ENCODE results near the gene DUSP2.

Gene DUSP2

DNA sequence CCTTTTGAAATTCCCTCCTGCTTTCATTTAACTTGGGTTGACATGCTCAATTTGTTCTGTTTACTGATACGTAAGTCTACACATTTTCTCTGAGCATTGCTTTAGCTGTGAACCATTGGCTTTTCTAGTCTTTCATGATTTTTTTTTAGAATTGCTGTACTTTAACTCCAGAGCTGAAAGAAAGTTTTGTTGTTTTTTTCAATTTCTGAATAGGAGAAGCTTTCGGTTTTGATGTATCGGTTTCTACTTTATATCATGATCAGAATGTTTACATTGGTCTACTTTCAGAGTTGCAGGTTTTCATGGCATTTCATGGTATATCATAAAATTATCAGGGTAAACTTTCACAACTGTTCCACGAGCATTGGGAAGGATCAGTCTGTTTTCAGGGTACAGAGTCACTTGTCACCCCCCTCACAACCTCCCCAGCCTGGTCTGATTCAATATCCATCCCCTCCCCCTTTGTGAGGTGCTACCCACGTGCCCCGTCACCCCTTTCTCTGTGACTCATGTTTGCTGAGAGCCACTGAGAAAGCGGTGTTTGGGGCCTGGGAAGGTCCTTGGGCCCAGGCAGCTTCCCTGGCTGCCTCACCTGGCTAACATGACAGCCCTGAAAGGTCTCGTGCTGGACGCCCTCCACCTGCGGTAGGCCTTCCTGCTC is 14.0 kb downstream of the DUSP2 start:
- DNase-seq, result peak in 1 of 2 donors; percentile 23

DNA sequence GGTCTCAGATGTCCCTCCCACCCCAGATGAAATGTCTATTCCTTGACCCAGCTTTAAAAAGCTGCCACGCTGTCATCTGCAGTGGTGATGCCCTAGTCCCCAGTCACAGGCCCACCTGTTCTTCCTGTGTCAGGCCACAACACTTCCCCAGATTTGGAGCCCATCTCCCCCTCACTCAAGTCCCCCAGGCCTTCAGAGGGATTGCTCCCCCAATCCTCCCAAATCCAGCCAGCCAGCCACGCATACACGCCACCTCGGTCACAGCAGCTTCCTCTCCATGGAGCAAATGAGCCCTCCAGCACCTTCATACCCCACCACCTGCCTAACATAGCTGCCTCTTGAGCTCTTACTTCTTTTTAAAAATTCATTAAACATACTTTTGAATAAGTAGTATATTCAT is 14.8 kb downstream of the DUSP2 start:
- DNase-seq, result no peak

DNA sequence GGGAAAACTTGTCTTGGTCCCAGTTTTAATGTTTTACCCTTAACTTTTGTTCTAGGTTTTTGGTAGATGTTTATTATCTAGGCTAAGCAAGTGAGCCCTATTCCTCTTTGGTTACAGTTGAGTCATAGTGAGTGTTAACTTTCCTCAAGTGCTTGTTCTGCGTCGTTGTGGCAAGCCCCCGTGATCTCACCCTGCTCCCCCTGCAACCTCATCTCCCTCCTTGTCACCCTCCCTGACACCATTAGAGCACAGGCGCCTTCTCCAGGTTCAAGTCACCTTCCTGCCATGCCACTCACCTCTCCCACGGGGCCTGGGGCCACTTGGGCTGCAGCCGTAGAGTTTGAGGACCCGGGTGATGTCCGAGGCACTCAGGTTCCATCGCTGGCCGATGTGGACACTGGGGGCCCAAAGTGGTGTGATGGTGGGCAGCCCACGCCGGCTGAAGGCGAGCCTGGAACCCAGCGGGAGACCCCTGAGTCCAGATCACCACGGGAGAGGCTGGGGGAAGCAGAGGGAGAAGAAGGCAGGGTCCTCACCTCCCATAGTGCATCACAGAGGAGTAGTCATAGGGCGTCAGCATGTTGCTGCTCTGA is 15.6 kb downstream of the DUSP2 start:
- DNase-seq, result no peak

DNA sequence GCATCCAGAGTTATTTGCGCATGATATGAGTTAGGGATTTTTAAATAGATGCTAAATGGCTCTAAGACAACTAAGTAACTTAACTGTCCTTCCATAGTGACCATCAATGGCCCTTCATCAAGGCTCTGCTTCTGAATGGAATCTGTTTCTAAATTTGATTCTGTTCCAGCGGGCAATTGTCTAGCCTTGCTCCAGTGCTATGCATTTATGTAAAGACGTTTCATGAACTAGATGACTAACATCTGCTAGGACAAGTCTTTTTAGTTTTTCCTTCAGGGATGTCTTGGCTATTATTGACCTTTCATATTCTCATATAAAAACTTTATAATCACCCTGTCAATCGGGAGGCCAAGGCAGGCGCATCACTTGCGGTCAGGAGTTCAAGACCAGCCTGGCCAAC is 16.8 kb downstream of the DUSP2 start:
- no peak for DNase-seq

DNA sequence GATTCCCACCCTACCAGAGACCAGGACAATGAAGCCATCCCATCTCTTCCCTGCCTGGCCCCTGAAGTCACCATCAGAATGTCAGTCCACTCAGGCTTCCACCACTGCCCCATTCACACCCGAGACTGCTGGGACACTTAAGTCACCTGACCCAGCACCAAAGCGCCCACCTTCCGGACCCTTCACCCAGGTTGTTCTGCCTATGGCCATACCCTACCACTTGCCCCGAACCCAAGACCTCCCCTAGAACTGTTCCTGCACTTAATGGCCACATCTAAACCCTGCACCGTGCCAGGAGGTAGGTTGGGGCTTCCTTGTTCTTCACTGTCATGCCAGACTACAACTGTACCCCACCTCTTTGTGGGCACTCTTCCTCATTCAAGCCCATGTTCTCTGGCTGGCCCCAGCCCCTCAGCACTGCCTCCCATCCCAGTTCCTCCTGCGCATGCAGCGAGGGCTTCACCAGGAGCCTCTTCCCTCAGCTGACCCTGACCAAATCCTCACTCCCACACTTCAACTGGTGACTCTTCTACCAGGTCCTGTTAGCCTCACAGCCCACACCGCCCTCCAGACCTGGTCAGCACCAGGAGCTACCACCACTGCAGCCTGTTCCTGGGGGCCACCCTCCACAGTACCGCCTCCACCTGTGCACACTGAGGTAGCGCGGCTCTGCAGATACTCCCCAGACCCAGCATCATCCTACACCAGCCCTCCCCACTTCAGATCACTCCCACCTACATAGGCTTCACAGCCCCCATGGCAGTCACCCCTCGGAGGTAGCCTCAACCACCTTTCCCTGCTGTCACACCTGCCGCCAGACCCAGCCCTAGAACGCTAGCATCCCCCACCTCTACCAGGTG is 20.6 kb downstream of the DUSP2 start:
- DNase-seq, result no peak

GRCh38 chr2:96123936-96124335 is 21.3 kb downstream of the DUSP2 start:
- no peak for DNase-seq

GRCh38 chr2:96123290-96123689 is 21.9 kb downstream of the DUSP2 start:
- DNase-seq, result no peak

DNA sequence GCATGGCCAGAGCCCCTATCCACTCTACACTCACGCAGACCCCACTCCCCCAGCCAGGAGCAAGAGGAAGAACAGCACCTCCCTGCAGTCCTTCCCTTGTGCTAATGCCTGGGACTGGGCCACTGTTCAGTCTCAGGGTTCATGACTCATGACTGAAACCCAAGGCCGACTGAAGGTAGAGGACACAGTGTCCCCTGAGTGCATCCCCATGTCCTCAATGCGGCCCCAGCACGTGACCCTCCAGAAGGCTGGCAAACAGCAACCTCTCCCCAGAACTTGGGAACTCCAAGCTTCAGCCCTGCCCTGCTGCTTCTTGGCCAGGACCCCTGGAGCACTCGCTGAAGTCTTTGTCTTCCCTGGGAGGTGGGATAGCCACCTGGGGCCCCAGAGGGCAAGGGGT is 22.8 kb downstream of the DUSP2 start:
- no peak for DNase-seq

- no peak for DNase-seq
Observed at GRCh38 chr2:96121414-96121813, 23.8 kb downstream of the DUSP2 start.

GRCh38 chr2:96120991-96121390 is 24.2 kb downstream of the DUSP2 start:
- DNase-seq, result no peak

DNA sequence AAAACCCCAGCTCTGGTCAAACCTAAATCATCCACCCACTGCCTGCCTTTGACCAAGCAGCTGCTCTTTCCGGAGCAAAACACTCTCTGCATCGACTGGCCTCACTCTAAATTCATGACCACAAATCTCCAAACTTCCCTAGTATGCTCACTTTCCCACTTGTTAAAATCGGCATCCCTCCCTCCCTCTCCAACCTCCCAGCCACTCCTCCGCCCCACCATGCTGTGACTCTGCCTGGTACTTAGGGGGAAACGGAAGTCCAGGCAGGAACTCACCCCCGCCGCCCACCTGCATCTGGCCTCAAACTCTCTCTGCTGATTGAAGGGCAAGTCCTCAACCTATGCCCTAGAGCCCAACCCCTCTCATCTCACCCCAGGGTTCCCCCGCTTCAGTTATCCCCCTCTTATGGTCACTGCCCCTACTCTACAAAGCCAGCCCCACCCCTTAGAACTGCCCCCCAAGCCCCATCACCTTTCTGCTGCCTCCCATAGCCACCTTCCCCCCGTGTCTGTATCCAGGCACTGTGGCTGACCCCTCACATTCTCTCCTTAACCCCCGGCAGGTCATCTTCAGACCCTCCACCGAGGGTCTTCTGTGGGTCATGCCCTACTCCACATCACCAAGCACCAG is 25.0 kb downstream of the DUSP2 start:
- DNase-seq, result no peak

GRCh38 chr2:96119389-96119751 is 25.9 kb downstream of the DUSP2 start:
- no peak for DNase-seq

GRCh38 chr2:96118698-96119388 is 26.4 kb downstream of the DUSP2 start:
- no peak for DNase-seq

- no peak for DNase-seq
Observed at GRCh38 chr2:96117701-96118588, 27.3 kb downstream of the DUSP2 start.

DNA sequence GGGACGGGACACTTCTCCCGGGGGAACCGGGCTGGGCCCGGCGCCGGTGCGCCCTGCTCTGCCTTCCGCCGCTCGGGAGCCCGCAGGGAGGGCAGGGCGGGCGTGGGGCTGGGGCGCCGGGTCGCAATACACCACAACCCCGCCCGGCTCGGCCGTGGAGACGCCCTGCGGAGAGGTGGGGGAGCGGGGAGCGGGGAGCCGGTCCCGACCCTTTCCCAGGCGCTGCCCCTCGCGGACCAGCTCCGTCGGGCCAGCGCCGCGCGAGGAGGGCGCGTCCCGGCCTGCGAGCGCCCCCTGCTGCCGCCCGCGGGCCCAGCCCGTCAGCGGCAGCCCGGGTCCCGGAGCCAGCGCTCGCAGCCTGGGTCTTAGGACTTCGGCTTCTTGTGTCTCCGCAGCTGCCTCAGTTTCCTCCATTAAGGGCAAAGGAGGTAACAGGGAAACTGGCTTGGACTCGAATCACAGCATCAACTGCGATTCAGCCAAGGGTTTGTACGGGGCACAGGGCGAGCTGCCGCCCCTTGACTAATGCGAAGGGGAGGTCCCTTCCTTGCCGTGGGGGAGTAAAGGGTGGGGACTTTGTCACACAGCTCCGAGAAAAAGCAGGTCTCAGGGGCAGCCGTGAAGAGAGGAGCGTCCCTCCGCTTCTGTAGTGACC is 28.2 kb downstream of the DUSP2 start:
- DNase-seq, result peak; percentile 61 to 62

GRCh38 chr2:96116424-96116878 is 28.8 kb downstream of the DUSP2 start, which contains the start of gene ADRA2B:
Gene ADRA2B, minus strand, starts transcription at chr2:96116571. Its CDS starts 422 bp downstream, at chr2:96116149.
- peak; percentile 84 to 85 for DNase-seq

DNA sequence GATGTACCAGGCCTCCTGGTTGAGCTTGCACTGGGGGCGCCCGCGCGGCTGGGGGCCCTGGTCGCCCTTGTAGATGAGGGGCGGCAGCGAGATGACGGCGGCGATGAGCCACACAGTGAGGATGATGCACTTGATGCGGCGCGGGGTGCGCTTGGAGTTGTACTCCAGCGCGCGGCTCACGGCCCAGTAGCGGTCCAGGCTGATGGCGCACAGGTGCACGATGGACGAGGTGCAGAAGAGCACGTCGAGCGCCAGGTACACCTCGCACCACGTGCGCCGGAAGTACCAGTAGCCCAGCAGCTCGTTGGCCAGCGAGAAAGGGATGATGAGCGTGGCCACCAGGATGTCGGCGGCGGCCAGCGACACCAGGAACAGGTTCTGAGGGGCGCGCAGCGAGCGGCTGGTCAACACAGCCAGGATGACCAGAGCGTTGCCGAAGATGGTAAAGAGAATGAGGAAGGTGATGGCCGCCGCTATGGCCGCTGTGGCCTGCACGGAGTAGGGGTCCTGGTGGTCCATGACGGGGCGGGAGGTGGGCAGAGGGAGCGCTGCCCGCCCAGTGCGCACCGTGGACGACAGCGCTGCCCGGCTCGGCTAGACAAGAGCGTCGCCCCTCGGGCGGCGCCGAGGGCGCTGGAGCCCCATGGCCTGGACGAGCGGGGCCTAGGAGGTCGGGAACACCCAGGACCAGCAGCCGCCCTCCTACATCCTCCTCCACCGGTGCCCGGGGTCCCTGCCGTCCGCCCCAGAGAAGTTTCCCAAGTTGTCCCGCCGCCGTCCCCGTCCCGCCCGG is 29.4 kb downstream of the DUSP2 start:
- DNase-seq, result no peak

DNA sequence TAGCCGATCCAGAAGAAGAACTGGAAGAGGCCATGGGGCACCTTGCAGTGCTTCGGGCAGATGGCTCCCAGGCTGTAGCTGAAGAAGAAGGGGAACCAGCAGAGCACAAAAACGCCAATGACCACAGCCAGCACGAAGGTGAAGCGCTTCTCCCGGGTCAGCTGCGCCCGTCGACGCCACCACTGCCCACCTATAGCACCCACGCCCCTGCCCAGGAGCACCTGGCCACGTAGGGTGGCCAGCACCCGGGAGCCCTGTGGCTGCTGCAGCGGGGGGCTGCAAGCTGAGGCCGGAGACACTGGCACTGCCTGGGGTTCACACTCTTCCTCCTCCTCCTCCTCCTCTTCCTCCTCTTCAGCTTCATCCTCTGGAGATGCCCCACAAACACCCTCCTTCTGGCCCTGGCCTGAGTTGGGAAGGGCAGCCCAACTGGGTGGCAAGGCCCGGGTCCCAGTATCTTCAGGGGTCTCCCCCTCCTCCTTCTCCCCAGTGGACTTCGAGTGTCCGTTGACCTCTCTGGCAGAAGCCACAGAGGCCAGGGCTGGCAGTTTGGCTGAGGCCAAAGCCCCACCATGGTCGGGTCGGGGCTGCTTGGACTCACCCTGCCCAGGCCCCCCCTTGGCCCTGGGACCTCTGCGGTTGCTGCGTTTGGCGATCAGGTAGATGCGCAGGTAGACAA is 30.2 kb downstream of the DUSP2 start:
- no peak for DNase-seq

DNA sequence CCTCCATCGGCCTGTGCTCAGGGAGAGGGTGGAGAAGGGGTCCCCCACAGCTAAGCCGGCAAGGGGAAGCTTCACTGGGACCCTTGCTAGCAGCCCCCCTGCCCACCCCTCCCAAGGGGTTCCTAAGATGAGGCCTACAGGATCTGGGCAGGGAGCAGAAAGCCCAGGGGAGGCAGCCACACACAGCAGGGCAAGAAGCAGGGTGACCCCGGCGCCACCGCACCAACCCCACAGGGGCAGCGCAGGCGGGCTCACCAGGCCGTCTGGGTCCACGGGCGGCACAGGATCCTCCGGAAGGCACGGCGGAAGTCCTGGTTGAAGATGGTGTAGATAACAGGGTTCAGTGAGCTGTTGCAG is 30.7 kb downstream of the DUSP2 start:
- no peak for DNase-seq

DNA sequence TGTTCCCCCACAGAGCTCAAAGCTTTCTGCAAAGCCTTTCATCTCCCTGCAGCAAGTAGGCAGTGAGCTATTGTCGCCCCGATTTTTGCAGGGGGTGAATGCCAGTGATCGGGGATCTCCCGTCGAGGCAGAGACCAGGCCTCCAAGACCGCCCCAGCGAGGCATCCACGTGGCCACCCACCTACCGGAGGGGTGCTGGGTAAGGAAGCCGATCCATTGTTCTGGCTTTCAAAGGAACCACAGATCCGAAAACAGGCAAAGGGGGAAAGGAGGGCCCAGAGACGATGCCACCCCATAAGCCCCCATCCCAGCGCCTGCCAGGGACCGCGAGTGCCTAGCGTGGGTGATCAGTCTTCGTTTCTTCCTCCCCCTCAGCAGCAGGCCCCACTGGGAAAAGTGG is 31.3 kb downstream of the DUSP2 start:
- no peak for DNase-seq

Data from activated CD4-positive, alpha-beta T cell treated with anti-CD3 and anti-CD28 coated beads for 4 hours (primary cell).